ENCODE results near the gene KRT79.

- TF ChIP-seq CTCF (IDR thresholded peaks at IDR 0.05; ENCODE audit: poor library complexity) (no peak), EZH2phosphoT487 (IDR thresholded peaks at IDR 0.05; ENCODE audit: low read depth, severe bottlenecking, unreplicated experiment) (no peak), EZH2 (IDR thresholded peaks at IDR 0.05; ENCODE audit: borderline replicate concordance) (no peak)
Measured at GRCh38 chr12:52821826-52822660, 12.1 kb downstream of the KRT79 start.
